D721Med (cell line): ENCODE measurements around the gene ATG16L1.

ENCODE experiments used
- DNase-seq: peaks from one replicate; pipeline ENCODE4 v3.0.0; 2011; ENCODE audit warnings: low spot score; ENCODE audit not compliant: insufficient read length
- FAIRE-seq: peaks from 2 replicates; lab custom pipeline; 2011; peaks lifted over from hg19 to GRCh38; lab: Jason Lieb, UNC
- TF ChIP-seq, protein P1 (sequence below): IDR thresholded peaks from 2 replicates; pipeline ENCODE4 v1.5.1; 2012; ENCODE audit warnings: mild to moderate bottlenecking, control low read depth; ENCODE audit not compliant: insufficient read depth; ENCODE audit errors: missing control alignments

Gene ATG16L1

DNA sequence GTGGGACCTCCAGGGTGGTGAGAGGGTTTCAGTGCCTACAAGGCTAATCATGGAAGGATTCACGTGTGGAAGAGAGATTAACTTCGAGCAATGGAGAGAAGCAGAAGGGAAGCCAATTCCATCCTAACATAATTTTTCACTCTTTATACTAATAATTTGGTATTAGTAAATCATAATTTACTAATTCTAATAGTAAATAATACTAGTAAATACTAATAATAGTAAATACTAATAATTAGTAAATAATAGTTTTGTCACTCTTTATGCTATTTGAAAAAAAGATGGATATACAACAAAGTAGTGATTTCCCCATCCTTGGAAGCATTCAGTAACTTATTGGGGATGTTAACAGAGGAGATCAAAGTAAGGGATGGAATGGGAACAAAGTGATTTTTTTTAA lies 49.8 kb downstream of the ATG16L1 start:
- FAIRE-seq (no peak), DNase-seq (no peak)
- TF ChIP-seq, protein P1, sequence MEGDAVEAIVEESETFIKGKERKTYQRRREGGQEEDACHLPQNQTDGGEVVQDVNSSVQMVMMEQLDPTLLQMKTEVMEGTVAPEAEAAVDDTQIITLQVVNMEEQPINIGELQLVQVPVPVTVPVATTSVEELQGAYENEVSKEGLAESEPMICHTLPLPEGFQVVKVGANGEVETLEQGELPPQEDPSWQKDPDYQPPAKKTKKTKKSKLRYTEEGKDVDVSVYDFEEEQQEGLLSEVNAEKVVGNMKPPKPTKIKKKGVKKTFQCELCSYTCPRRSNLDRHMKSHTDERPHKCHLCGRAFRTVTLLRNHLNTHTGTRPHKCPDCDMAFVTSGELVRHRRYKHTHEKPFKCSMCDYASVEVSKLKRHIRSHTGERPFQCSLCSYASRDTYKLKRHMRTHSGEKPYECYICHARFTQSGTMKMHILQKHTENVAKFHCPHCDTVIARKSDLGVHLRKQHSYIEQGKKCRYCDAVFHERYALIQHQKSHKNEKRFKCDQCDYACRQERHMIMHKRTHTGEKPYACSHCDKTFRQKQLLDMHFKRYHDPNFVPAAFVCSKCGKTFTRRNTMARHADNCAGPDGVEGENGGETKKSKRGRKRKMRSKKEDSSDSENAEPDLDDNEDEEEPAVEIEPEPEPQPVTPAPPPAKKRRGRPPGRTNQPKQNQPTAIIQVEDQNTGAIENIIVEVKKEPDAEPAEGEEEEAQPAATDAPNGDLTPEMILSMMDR = no peak

DNA sequence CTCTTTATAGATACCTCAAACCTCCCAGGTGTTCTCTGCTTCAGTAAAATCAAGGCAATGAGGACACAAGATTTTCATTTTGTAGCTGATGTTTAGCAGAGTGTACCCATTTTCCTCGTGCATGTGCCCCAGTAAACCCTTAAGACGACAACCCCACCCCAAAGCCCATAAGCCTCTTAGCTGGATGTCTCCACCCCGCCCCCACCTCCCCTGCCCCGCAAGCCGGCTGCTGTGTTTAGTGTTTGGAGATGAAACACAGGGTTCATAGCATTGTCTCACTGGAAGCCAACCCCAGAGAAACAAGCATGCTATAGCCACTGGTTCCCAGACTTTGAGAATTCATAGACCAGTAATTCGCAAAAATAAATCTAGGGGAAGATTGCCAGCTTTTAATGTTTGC lies 50.3 kb downstream of the ATG16L1 start:
- DNase-seq = peak; percentile 83
- TF ChIP-seq, protein P1 = no peak
- peak; percentile 84 for FAIRE-seq

DNA sequence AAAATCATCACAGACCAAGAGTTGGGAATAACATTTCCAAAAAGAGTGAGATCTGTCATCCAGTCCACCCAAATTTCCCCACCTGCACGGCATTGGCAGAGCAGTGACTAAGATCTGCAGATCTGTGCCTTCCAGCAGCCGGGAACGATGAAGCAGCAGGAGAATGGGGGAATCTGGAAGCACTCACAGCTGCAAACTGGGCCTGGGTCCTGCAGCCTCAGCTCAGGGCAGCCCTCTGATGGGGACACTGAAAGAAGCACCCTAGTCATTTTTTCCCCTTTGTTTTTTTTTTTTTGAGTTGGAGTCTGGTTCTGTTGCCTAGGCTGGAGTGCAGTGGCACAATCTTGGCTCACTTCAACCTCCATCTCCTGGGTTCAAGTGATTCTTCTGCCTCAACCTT lies 51.8 kb downstream of the ATG16L1 start:
- TF ChIP-seq, protein P1 = no peak
- DNase-seq (no peak), FAIRE-seq (no peak)

DNA sequence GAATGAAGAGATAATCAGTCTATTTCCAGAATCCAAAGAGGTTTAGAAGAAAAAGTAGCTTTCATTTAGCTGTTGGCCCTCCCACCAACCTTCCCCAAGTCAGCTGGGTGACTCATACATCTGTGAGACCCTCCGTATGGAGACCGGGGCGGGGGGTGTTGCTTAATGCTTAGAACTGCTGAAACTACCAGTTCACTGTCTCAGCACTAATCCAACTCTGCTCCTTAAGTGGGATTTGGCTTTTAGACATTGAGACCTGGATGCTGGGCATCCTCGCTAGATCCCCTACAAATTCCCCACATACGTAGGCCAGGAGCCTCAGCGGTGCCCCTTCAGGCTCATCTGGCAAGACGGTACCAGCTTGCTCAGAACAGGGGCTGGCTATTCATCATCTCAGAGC lies 56.1 kb downstream of the ATG16L1 start, which contains the start of gene SAG:
TSS of gene SAG (plus strand) at position 252 of the 400 bp plus-strand sequence. CDS start 1,374 bp downstream, outside the sequence.
- DNase-seq = peak; percentile 56
- peak; percentile 61 for FAIRE-seq
- TF ChIP-seq, protein P1 = no peak

DNA sequence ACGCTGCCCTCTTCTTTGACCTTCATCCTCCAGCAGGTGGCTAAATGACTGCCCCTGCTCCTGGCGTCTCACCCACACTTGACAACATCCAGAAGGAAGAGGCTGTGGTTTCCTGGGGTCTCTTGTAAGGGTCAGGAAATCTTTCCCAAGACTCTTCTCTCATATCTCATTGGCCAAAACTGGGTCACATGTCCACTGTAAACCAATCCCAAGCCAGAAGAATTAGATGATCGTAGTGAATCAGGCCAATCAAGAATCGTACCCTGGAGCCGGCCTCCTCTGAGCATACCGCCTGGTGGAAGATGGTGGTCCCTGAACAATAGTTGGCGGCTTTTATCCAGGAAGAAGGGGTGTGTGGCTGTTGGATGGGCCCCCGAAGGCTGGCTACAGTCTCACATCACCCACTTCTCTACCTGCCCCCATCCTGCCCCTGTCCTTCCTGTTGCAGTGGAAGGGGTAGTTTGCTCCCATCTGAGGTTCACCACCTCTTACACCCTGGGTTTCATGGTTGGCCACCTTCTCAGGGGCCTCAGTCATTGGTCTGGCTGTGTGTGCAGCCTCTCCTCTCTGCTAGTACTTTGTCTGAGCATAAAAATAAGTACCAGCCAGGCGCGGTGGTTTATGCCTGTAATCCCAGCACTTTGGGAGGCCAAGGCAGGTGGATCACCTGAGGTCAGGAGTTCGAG lies 59.9 kb downstream of the ATG16L1 start:
- FAIRE-seq (no peak), DNase-seq (no peak)
- TF ChIP-seq, protein P1 = no peak

DNA sequence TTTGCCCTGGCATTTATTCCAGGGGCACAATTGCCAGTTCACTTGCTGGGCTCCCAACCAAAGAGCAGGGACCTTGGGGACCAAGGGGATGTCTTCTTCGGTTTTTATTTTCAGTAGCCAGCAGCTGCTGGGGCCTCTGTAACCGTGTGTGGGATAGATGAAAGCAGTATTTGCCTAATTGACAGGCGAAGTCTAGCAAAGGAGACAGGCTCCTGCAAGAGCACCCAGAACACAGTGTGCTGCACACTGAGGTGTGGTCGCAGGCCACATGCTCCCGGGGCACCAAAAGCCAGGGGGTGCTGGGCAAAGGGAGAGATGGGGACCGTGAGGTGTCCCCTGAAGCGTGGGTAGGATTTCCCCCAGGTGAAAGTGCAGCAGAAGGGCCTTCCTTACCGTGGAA lies 61.4 kb downstream of the ATG16L1 start:
- FAIRE-seq = no peak
- TF ChIP-seq, protein P1 = no peak
- no peak for DNase-seq
